GM12878 (cell line): Measurements from ENCODE around the gene SETD7.

Experiments
- CBX5 ChIP-seq: sonication (generic); IDR thresholded peaks from 2 replicates; pipeline ENCODE4 v1.6.1; 2016; ENCODE audit warnings: low read depth, moderate library complexity, mild to moderate bottlenecking, inconsistent platforms
- E2F4 ChIP-seq: IDR thresholded peaks from 2 replicates; pipeline ENCODE4 v1.6.1; 2012; ENCODE audit warnings: low read depth, low read length, improper control_type of control experiment
- HCFC1 ChIP-seq: fragments of 150-350 bp; IDR thresholded peaks from 2 replicates; pipeline ENCODE4 v1.6.1; 2014; ENCODE audit warnings: low read length
- IRF3 ChIP-seq: fragments of 450-650 bp; IDR thresholded peaks from 2 replicates; pipeline ENCODE4 v1.6.1; 2014; ENCODE audit warnings: mild to moderate bottlenecking
- JUND ChIP-seq: IDR thresholded peaks from 2 replicates; pipeline ENCODE4 v1.6.1; 2012; ENCODE audit warnings: low read depth, mild to moderate bottlenecking, low read length, improper control_type of control experiment, moderate library complexity
- NFIC ChIP-seq: IDR thresholded peaks from 2 replicates; pipeline ENCODE4 v1.6.1; 2012; ENCODE audit warnings: low read depth, mild to moderate bottlenecking, inconsistent platforms, low read length, moderate library complexity
- POLR2A ChIP-seq: IDR thresholded peaks from 2 replicates; pipeline ENCODE4 v1.6.1; 2011; ENCODE audit warnings: low read depth, mild to moderate bottlenecking, low read length
- RAD21 ChIP-seq: IDR thresholded peaks from 2 replicates; pipeline ENCODE4 v1.6.1; 2011; ENCODE audit warnings: mild to moderate bottlenecking, low read depth, low read length, moderate library complexity; ENCODE audit not compliant: insufficient read depth
- RELA ChIP-seq: fragments of 450-650 bp; IDR thresholded peaks from 2 replicates; pipeline ENCODE4 v1.8.0; 2014; ENCODE audit warnings: borderline replicate concordance; ENCODE audit not compliant: partially characterized antibody
- RFX5 ChIP-seq: IDR thresholded peaks from 2 replicates; pipeline ENCODE4 v1.6.1; 2011; ENCODE audit warnings: low read depth, low read length, improper control_type of control experiment
- TAF1 ChIP-seq: IDR thresholded peaks from 2 replicates; pipeline ENCODE4 v1.6.1; 2011; ENCODE audit warnings: mild to moderate bottlenecking, low read depth, low read length, borderline replicate concordance
- TF ChIP-seq, protein P1 (sequence below), 3 experiments: IDR thresholded peaks in 2 of 3; conservative IDR thresholded peaks in 1 of 3; 2 replicates each; pipeline ENCODE4 v1.5.1; 2011; ENCODE audit warnings: low read depth in 3 of 3, low read length in 3 of 3, mild to moderate bottlenecking in 3 of 3, control low read depth in 2 of 3, moderate library complexity in 2 of 3, inconsistent platforms in 1 of 3, mixed read lengths in 1 of 3; ENCODE audit not compliant: control insufficient read depth in 2 of 3, insufficient read depth in 1 of 3; ENCODE audit errors: extremely low read depth in 1 of 3
- TF ChIP-seq, protein P2 (sequence below): IDR thresholded peaks from 2 replicates; pipeline ENCODE4 v1.6.1; 2011; ENCODE audit warnings: low read depth, mild to moderate bottlenecking, low read length, moderate library complexity, borderline replicate concordance; ENCODE audit errors: extremely low read depth

DNA sequence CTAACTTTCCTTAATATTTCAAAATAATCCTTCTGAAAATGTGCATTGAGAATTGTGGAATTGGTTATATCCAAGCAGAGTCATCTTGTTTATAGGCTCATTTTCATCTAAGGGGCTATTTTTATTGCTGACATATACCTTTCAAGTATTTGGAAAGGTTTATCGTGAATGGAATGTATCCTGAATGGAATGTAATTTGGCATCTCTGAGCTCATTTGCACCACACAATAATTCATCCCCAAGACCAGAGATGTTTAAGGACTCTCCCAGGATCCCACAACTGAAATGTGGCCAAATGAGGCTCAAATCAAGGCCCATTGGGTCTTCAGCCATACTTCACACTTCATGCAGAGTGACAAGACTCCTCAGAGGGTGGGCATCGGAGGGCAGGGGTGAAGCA lies 7.5 kb upstream of the SETD7 start:
- TF ChIP-seq E2F4: no peak
- TF ChIP-seq, protein P1, sequence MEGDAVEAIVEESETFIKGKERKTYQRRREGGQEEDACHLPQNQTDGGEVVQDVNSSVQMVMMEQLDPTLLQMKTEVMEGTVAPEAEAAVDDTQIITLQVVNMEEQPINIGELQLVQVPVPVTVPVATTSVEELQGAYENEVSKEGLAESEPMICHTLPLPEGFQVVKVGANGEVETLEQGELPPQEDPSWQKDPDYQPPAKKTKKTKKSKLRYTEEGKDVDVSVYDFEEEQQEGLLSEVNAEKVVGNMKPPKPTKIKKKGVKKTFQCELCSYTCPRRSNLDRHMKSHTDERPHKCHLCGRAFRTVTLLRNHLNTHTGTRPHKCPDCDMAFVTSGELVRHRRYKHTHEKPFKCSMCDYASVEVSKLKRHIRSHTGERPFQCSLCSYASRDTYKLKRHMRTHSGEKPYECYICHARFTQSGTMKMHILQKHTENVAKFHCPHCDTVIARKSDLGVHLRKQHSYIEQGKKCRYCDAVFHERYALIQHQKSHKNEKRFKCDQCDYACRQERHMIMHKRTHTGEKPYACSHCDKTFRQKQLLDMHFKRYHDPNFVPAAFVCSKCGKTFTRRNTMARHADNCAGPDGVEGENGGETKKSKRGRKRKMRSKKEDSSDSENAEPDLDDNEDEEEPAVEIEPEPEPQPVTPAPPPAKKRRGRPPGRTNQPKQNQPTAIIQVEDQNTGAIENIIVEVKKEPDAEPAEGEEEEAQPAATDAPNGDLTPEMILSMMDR (IDR thresholded peaks at IDR 0.05 in 2 of 3, conservative IDR thresholded peaks at IDR 0.05 in 1 of 3; ENCODE audit: control insufficient read depth in 2 of 3, extremely low read depth in 1 of 3, insufficient read depth in 1 of 3, low read depth in 3 of 3, low read length in 3 of 3): no peak
- TF ChIP-seq TAF1: no peak
- TF ChIP-seq IRF3: no peak
- no peak for TF ChIP-seq POLR2A
- TF ChIP-seq, protein P2, sequence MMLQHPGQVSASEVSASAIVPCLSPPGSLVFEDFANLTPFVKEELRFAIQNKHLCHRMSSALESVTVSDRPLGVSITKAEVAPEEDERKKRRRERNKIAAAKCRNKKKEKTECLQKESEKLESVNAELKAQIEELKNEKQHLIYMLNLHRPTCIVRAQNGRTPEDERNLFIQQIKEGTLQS: no peak
- TF ChIP-seq HCFC1: no peak
- no peak for TF ChIP-seq RFX5
- TF ChIP-seq NFIC: no peak
- no peak for TF ChIP-seq CBX5
- no peak for TF ChIP-seq JUND
- no peak for TF ChIP-seq RAD21
- no peak for TF ChIP-seq RELA
